Ectodermal cell (in vitro differentiated cells): Measurements from ENCODE around the gene NUAK2.

ENCODE experiments used
- H3K27ac ChIP-seq: 2 replicates; pipeline ENCODE4 v1.7.0; 2013; ENCODE audit warnings: mild to moderate bottlenecking, low read depth, low read length; ENCODE audit not compliant: insufficient read depth, poor library complexity, severe bottlenecking
- H3K27me3 ChIP-seq: 2 replicates; pipeline ENCODE4 v1.7.0; 2013; ENCODE audit warnings: mild to moderate bottlenecking, low read length; ENCODE audit not compliant: insufficient read depth, control insufficient read depth, poor library complexity, severe bottlenecking
- H3K36me3 ChIP-seq: one replicate; pipeline ENCODE4 v1.7.0; 2013; ENCODE audit warnings: low read length; ENCODE audit not compliant: control insufficient read depth, insufficient read depth
- H3K4me1 ChIP-seq: one replicate; pipeline ENCODE4 v1.7.0; 2013; ENCODE audit warnings: low read length; ENCODE audit not compliant: control insufficient read depth, insufficient read depth
- H3K4me3 ChIP-seq: 2 replicates; pipeline ENCODE4 v1.7.0; 2013; ENCODE audit warnings: low read depth, low read length, control low read depth; ENCODE audit not compliant: insufficient read depth
- H3K9me3 ChIP-seq: 2 replicates; pipeline ENCODE4 v1.7.0; 2013; ENCODE audit warnings: mild to moderate bottlenecking, low read length, moderate library complexity; ENCODE audit not compliant: control insufficient read depth
- WGBS, 2 experiments: methylation state at CpG; one replicate each; pipeline ENCODE4 v1.1.7; 2013; ENCODE audit warnings: missing lambda C conversion rate in 2 of 2; 5-methylcytosine and 5-hydroxymethylcytosine counted together

The NUAK2 gene

GRCh38 chr1:205309741-205310140 lies 11.8 kb downstream of the NUAK2 start:
- Histone ChIP-seq H3K4me3 (no peak overlapping the region), H3K27me3 (no peaks in the 10 kb centered on the region), H3K4me1 (peaks cover 45% of the 10 kb centered on the region), H3K9me3 (no peaks in the 10 kb centered on the region), H3K36me3 (peaks cover 78% of the 10 kb centered on the region), H3K27ac (no peak overlapping the region)
- 95 to 97% methylated on average over 1 of the region's 1 CpG for WGBS, 2 experiments

GRCh38 chr1:205306929-205307566 lies 14.5 kb downstream of the NUAK2 start:
- H3K9me3 ChIP-seq, result no peaks in the 10 kb centered on the region
- H3K27ac ChIP-seq, result peak overlapping the region; percentile 22
- H3K4me1 ChIP-seq, result peaks cover 47% of the 10 kb centered on the region
- H3K36me3 ChIP-seq, result peaks cover 91% of the 10 kb centered on the region
- no peak overlapping the region for H3K4me3 ChIP-seq
- WGBS, 2 experiments, result 95 to 96% methylated on average over 7 of the region's 7 CpGs
- no peaks in the 10 kb centered on the region for H3K27me3 ChIP-seq

- Histone ChIP-seq H3K9me3 (no peaks in the 10 kb centered on the region), H3K27ac (peak overlapping the region; percentile 54), H3K4me1 (peaks cover 52% of the 10 kb centered on the region), H3K4me3 (no peak overlapping the region), H3K27me3 (no peaks in the 10 kb centered on the region), H3K36me3 (peaks cover 67% of the 10 kb centered on the region)
- WGBS, 2 experiments, result 94 to 100% methylated on average over 1 of the region's 1 CpG
Observed at GRCh38 chr1:205304695-205305070, 16.9 kb downstream of the NUAK2 start.

GRCh38 chr1:205304046-205304694 lies 17.4 kb downstream of the NUAK2 start:
- Histone ChIP-seq H3K36me3 (peaks cover 63% of the 10 kb centered on the region), H3K27ac (peak overlapping the region; percentile 54), H3K9me3 (no peaks in the 10 kb centered on the region), H3K27me3 (no peaks in the 10 kb centered on the region), H3K4me1 (peaks cover 54% of the 10 kb centered on the region), H3K4me3 (no peak overlapping the region)
- WGBS, 2 experiments, result 95 to 96% methylated on average over 19 of the region's 19 CpGs

- Histone ChIP-seq H3K36me3 (peaks cover 55% of the 10 kb centered on the region), H3K4me1 (peaks cover 62% of the 10 kb centered on the region), H3K9me3 (no peaks in the 10 kb centered on the region), H3K27me3 (no peaks in the 10 kb centered on the region), H3K4me3 (no peak overlapping the region), H3K27ac (peak overlapping the region; percentile 58)
- 93 to 94% methylated on average over 20 of the region's 20 CpGs for WGBS, 2 experiments
Observed at GRCh38 chr1:205303247-205303888, 18.2 kb downstream of the NUAK2 start.

- WGBS, 2 experiments, result 15 to 17% methylated on average over 6 of the region's 6 CpGs
- H3K27me3 ChIP-seq, result no peaks in the 10 kb centered on the region
- peak overlapping the region; percentile 99 for H3K27ac ChIP-seq
- no peaks in the 10 kb centered on the region for H3K9me3 ChIP-seq
- peaks cover 41% of the 10 kb centered on the region for H3K36me3 ChIP-seq
- H3K4me3 ChIP-seq, result peak overlapping the region; percentile 4
- peaks cover 71% of the 10 kb centered on the region for H3K4me1 ChIP-seq
Observed at GRCh38 chr1:205301842-205302588, 19.5 kb downstream of the NUAK2 start.

- peaks cover 34% of the 10 kb centered on the region for H3K36me3 ChIP-seq
- WGBS, 2 experiments, result 0 to 1% methylated on average over 14 of the region's 14 CpGs
- peak overlapping the region; percentile 99 for H3K27ac ChIP-seq
- no peaks in the 10 kb centered on the region for H3K9me3 ChIP-seq
- no peaks in the 10 kb centered on the region for H3K27me3 ChIP-seq
- H3K4me3 ChIP-seq, result no peak overlapping the region
- H3K4me1 ChIP-seq, result peaks cover 71% of the 10 kb centered on the region
Observed at GRCh38 chr1:205301205-205301821, 20.2 kb downstream of the NUAK2 start.

- peaks cover 23% of the 10 kb centered on the region for H3K36me3 ChIP-seq
- H3K4me3 ChIP-seq, result no peak overlapping the region
- peaks cover 77% of the 10 kb centered on the region for H3K4me1 ChIP-seq
- 83% methylated on average over 9 of the region's 9 CpGs for WGBS, 2 experiments
- peak overlapping the region; percentile 99 for H3K27ac ChIP-seq
- no peaks in the 10 kb centered on the region for H3K9me3 ChIP-seq
- H3K27me3 ChIP-seq, result no peaks in the 10 kb centered on the region
Observed at GRCh38 chr1:205300149-205300548, 21.4 kb downstream of the NUAK2 start.

- Histone ChIP-seq H3K27ac (peak overlapping the region; percentile 93), H3K9me3 (no peaks in the 10 kb centered on the region), H3K4me1 (peaks cover 82% of the 10 kb centered on the region), H3K4me3 (no peak overlapping the region), H3K36me3 (peaks cover 6% of the 10 kb centered on the region), H3K27me3 (no peaks in the 10 kb centered on the region)
- 58 to 59% methylated on average over 9 of the region's 9 CpGs for WGBS, 2 experiments
Observed at GRCh38 chr1:205298191-205298994, 23.2 kb downstream of the NUAK2 start.
